Activated CD8-positive, alpha-beta memory T cell treated with anti-CD3 and anti-CD28 coated beads, Interleukin-2, amount 50 U/mL, for 24 hours (primary cell): ENCODE results near the gene SNAP23.
"Not testable (repeated sequence)": the region's sequence is repeated elsewhere in the genome, so short reads cannot be mapped to it uniquely, and the experiment has no call there.

Experiments
- DNase-seq: peaks from one replicate; pipeline ENCODE4 v3.0.0-alpha.2; 2020; ENCODE audit errors: extremely low read depth

SNAP23 gene

GRCh38 chr15:42498212-42499068 is 3.0 kb downstream of the SNAP23 start:
- DNase-seq = no peak

GRCh38 chr15:42499858-42500609 is 4.6 kb downstream of the SNAP23 start:
- no peak for DNase-seq

- no peak for DNase-seq
Observed at GRCh38 chr15:42502477-42502876, 7.0 kb downstream of the SNAP23 start.

- no peak for DNase-seq
Observed at GRCh38 chr15:42503825-42504224, 8.4 kb downstream of the SNAP23 start.

- no peak for DNase-seq
Observed at GRCh38 chr15:42504631-42505030, 9.2 kb downstream of the SNAP23 start.

GRCh38 chr15:42507514-42507913 is 12.1 kb downstream of the SNAP23 start:
- no peak for DNase-seq

GRCh38 chr15:42508263-42508690 is 12.8 kb downstream of the SNAP23 start:
- DNase-seq = no peak

GRCh38 chr15:42510258-42511006 is 15.0 kb downstream of the SNAP23 start:
- DNase-seq = no peak

GRCh38 chr15:42511007-42511391 is 15.6 kb downstream of the SNAP23 start:
- DNase-seq = no peak

- DNase-seq = no peak
Observed at GRCh38 chr15:42523331-42523730, 27.9 kb downstream of the SNAP23 start.

- DNase-seq = no peak
Observed at GRCh38 chr15:42528970-42529369, 33.5 kb downstream of the SNAP23 start.

GRCh38 chr15:42533246-42533645 is 37.8 kb downstream of the SNAP23 start:
- DNase-seq = no peak

GRCh38 chr15:42544853-42545629 is 49.6 kb downstream of the SNAP23 start:
- DNase-seq = no peak

- DNase-seq = no peak
Observed at GRCh38 chr15:42547918-42548248, 52.4 kb downstream of the SNAP23 start.

GRCh38 chr15:42548249-42549031 is 53.0 kb downstream of the SNAP23 start, which contains the start of the genes HAUS2 and LRRC57:
Gene HAUS2, plus strand, starts transcription at chr15:42548838. Its CDS starts 35 bp downstream, at chr15:42548873.
Gene LRRC57, minus strand, starts transcription at chr15:42548793. Its CDS starts 359 bp downstream, at chr15:42548434.
- peak; percentile 68 for DNase-seq

GRCh38 chr15:42549032-42549491 is 53.6 kb downstream of the SNAP23 start:
- no peak for DNase-seq

GRCh38 chr15:42549741-42550392 is 54.4 kb downstream of the SNAP23 start:
- DNase-seq = no peak

GRCh38 chr15:42553554-42553953 is 58.1 kb downstream of the SNAP23 start:
- no peak for DNase-seq

- not testable (repeated sequence) for DNase-seq
Observed at GRCh38 chr15:42556550-42557207, 61.2 kb downstream of the SNAP23 start.
